Measurements from ENCODE around the gene TAF9B. TPM values are rescaled to one million over a fixed set of nuclear protein-coding genes. Genes with fewer than 3 reads are reported as not detected.

TAF9B gene
- total and polyA plus RNA-seq, 2 donors (not counting 1 experiment from before 2014, with no cell fraction given): 2.2 to 13.7 TPM

- Histone ChIP-seq H3K9me3 (ENCODE audit: control extremely low read depth in 1 of 3, control insufficient read depth in 2 of 3, insufficient read depth in 1 of 3, low read length in 2 of 3) (no peaks in the 10 kb centered on the region), H3K4me2 (replicated peaks; ENCODE audit: low read depth, low read length, poor library complexity, severe bottlenecking) (peak overlapping the region; percentile 75), H2AFZ (ENCODE audit: insufficient read depth, low read depth, low read length, poor library complexity, severe bottlenecking) (peak overlapping the region; percentile 36), H3K27me3 (replicated peaks in 1 of 4; ENCODE audit: control extremely low read depth in 1 of 4, control insufficient read depth in 3 of 4, insufficient read depth in 4 of 4, low read length in 3 of 4) (no peaks in the 10 kb centered on the region), H3K79me2 (ENCODE audit: control insufficient read depth, insufficient read depth, low read length) (peaks cover 67% of the 10 kb centered on the region), H3K4me3 (ENCODE audit: control extremely low read depth in 1 of 5, extremely low read depth in 1 of 5, insufficient read depth in 1 of 5, low read depth in 2 of 5, low read length in 4 of 5) (peak overlapping the region; percentile 4 to 87 (median 43)), H3K4me1 (ENCODE audit: control insufficient read depth in 2 of 2, insufficient read depth in 2 of 2, low read length in 2 of 2) (peaks cover 33 to 49% of the 10 kb centered on the region in 2 donors), H3K36me3 (replicated peaks in 1 of 2; ENCODE audit: control extremely low read depth in 1 of 2, control insufficient read depth in 1 of 2, extremely low read depth in 1 of 2, insufficient read depth in 2 of 2, low read length in 1 of 2) (peaks cover 0 to 17% of the 10 kb centered on the region in 2 experiments), H3K27ac (ENCODE audit: low read length in 2 of 2) (peak overlapping the region; percentile 82 to 87), H4K20me1 (ENCODE audit: control insufficient read depth, insufficient read depth, low read length, poor library complexity, severe bottlenecking) (peaks cover 13% of the 10 kb centered on the region), H3K9ac (ENCODE audit: low read length) (peak overlapping the region; percentile 80)
- intact Hi-C loops (cut with micrococcal nuclease): loop anchor here (5.0 to 10.0 kb wide), 4 partner anchors 219 to 989 kb away; partner anchors contain the start of gene CYSLTR1
- H3K4me1 Mint-ChIP-seq: peaks cover 47% of the 10 kb centered on the region
- no peak for ATAC-seq (ENCODE audit: low read depth)
- DNase-seq: no peak
- WGBS (ENCODE audit: insufficient coverage): 62% methylated on average over 2 of the region's 11 CpGs
- H3K27me3 Mint-ChIP-seq: no peaks in the 10 kb centered on the region
- H3K27ac Mint-ChIP-seq: peak overlapping the region; percentile 81
- TF ChIP-seq CTCF (IDR thresholded peaks at IDR 0.05) (no peak), EZH2 (IDR thresholded peaks at IDR 0.05; ENCODE audit: borderline replicate concordance, insufficient read depth, low read depth, low read length, poor library complexity, severe bottlenecking) (no peak)
- peak overlapping the region; percentile 97 for H3K4me3 Mint-ChIP-seq
- H3K9me3 Mint-ChIP-seq (ENCODE audit: insufficient read depth): no peaks in the 10 kb centered on the region
- POLR2A ChIA-PET: no interaction called here
- CTCF ChIA-PET: no interaction called here
Measured at GRCh38 chrX:78105944-78106650, 33.4 kb downstream of the TAF9B start.
